Ramos (cell line): ENCODE measurements around the gene IGHMBP2.

ENCODE experiments used
- in situ Hi-C: fragments of 300-500 bp; cut with MboI; formaldehyde crosslinking; loops from one replicate; pipeline ENCODE4 v1.14.3; 2022; ENCODE audit warnings: low sequenced_read_pairs; ENCODE audit not compliant: unreplicated experiment

The IGHMBP2 gene

GRCh38 chr11:68889948-68890446 is 13.7 kb upstream of the IGHMBP2 start:
- in situ Hi-C loops, result no loop called here

GRCh38 chr11:68890490-68891231 is 13.0 kb upstream of the IGHMBP2 start:
- in situ Hi-C loops, result no loop called here

- in situ Hi-C loops, result no loop called here
Measured at GRCh38 chr11:68891351-68891948, 12.2 kb upstream of the IGHMBP2 start.

DNA sequence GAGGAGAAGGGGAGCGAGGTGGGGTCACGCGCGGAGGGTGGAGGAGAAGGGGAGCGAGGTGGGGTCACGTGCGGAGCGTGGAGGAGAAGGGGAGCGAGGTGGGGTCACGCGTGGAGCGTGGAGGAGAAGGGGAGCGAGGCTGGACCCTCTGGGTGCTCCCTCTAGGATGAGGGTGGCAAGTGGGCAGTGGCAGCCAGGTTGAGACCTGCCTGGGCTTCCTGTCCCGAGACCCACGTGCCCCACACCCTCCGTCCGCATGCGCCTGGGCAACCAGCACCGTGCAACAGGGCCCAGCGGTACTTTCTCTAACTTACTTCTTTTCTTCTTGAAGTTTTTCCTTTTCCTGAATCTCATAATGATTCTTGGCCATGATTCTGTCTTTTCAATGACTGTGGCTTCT is 11.1 kb upstream of the IGHMBP2 start:
- in situ Hi-C loops, result no loop called here

DNA sequence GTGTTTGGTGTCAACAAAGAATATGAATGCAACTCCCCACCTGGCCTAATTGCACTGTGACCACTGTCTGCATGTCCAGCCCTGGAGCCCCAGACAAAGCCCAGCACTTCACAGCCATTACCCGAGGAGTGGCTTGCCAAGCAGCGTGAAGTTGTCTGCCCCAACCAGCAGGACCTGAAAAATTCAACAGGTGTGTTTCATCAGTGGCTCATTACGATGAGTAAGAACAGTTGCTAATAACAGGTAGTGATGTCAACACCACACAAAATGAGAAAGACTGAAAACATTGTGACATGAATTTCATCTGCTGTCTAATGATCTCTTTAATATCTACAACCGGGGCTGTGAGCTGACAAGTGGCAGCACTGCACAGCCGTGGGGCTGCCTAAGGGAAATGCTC is 10.4 kb upstream of the IGHMBP2 start:
- in situ Hi-C loops, result no loop called here

- in situ Hi-C loops, result no loop called here
Measured at GRCh38 chr11:68896171-68896959, 7.3 kb upstream of the IGHMBP2 start.

GRCh38 chr11:68897441-68897840 is 6.2 kb upstream of the IGHMBP2 start:
- in situ Hi-C loops, result no loop called here

DNA sequence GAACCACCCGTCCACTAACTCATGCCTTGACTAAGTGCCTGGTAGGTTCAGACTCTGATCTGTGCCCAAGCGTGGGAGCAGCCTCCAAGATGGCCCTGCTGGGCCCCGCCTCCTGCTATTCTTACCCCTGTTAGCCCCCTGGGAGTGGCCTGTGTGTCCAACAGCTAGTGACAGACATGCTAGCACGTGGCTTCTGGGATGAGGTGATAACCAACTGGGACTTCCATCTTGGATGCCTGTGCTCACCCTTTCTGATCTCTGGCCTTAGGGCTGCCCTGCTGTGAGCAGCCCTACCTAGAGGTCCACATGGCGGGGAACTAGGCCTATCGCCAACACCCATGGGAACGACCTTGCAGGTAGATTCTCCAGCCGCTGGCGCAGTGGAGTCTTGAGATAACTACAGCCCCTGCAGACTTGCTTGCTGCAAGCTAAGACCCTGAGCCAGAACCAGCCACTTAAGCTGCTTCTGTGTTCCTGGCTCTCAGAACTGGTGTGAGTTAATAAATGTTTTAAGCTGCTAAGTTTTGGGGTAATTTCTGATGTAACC is 2.8 kb upstream of the IGHMBP2 start:
- in situ Hi-C loops, result no loop called here

- in situ Hi-C loops, result no loop called here
Measured at GRCh38 chr11:68904248-68904847, 657 bp downstream of the IGHMBP2 start.

DNA sequence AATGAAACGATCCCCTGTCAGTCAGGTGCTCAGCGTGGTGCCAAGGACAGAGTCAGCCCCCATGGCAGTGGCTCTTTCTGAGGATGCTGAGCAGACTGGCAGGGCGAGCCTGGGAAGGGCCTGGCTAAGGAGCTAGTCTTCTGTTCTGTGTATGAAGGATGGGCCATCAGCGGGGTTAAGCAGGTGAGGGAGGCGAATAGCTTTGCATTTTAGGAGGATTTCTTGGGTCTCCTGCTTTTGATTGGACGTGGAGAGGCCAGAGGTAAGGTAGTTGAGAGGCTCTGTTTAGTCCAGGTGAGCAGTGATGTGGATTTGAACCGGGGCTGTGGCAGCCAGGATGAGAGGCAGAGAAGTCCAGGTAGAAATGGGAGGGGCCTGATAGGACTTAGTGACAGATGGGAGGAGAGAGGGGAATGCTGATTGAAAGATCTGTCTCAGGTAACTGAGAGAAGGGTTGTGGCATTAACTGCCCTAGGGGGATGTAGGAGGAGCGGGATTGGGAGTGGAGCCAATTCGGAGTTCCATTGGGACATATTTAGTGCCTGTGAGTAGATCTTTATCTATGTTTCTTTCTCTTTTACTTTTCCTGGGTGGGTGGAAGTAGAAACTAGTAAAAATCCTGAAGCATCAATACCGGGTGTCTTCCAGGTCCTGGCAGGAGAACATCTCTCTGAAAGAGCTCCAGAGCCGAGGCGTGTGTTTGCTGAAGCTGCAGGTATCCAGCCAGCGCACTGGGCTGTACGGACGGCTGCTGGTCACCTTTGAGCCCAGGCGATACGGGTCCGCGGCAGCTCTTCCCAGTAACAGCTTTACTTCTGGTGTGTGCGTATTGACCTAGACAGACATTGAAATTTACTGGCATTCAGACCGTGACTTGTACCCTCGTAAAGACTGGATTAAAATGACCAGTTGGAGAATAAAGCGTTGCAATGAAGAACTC is 2.0 kb downstream of the IGHMBP2 start:
- in situ Hi-C loops, result no loop called here

- in situ Hi-C loops, result no loop called here
Measured at GRCh38 chr11:68908273-68908672, 4.6 kb downstream of the IGHMBP2 start.

- in situ Hi-C loops, result no loop called here
Measured at GRCh38 chr11:68910965-68911364, 7.3 kb downstream of the IGHMBP2 start.

- in situ Hi-C loops, result no loop called here
Measured at GRCh38 chr11:68911731-68912130, 8.0 kb downstream of the IGHMBP2 start.

GRCh38 chr11:68912254-68912653 is 8.6 kb downstream of the IGHMBP2 start:
- in situ Hi-C loops, result no loop called here

- in situ Hi-C loops, result no loop called here
Measured at GRCh38 chr11:68913188-68913587, 9.5 kb downstream of the IGHMBP2 start.

DNA sequence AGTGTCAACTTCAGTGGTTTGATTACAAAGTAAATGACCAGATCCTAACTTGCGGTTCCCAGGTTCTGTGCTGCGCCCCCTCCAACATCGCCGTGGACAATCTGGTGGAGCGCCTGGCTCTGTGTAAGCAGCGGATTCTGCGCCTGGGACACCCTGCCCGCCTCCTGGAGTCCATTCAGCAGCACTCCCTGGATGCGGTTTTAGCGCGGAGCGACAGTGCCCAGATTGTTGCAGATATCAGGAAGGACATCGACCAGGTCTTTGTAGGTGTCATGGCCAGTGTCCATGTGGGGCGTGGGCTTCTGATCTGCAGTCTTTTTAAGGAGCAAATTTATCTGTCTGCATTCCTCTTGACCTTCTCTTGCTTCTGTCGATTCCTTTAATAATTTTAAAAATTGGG is 11.1 kb downstream of the IGHMBP2 start:
- in situ Hi-C loops, result no loop called here

- in situ Hi-C loops, result no loop called here
Measured at GRCh38 chr11:68916439-68916838, 12.7 kb downstream of the IGHMBP2 start.

GRCh38 chr11:68923614-68924013 is 19.9 kb downstream of the IGHMBP2 start:
- in situ Hi-C loops, result no loop called here
